GM12875 (cell line): ENCODE measurements around the gene KIAA1755.

ENCODE experiments used
- H3K4me3 ChIP-seq: one replicate; pipeline ENCODE4 v1.5.1; 2011; ENCODE audit warnings: low read depth, low read length, control low read depth
- CTCF ChIP-seq: IDR thresholded peaks from 2 replicates; pipeline ENCODE4 v1.5.1; 2011; ENCODE audit warnings: low read depth, mild to moderate bottlenecking, control low read depth, inconsistent platforms, low read length, moderate library complexity, borderline replicate concordance; ENCODE audit not compliant: insufficient read depth

Gene KIAA1755

GRCh38 chr20:38184101-38184500, 76.4 kb downstream of the KIAA1755 start:
- no peak overlapping the region for H3K4me3 ChIP-seq
- TF ChIP-seq CTCF, result no peak

- H3K4me3 ChIP-seq, result no peak overlapping the region
- TF ChIP-seq CTCF, result no peak
Measured at GRCh38 chr20:38181971-38182370, 78.6 kb downstream of the KIAA1755 start.

GRCh38 chr20:38181207-38181801, 79.2 kb downstream of the KIAA1755 start:
- H3K4me3 ChIP-seq, result no peak overlapping the region
- no peak for TF ChIP-seq CTCF

GRCh38 chr20:38180781-38181180, 79.8 kb downstream of the KIAA1755 start:
- TF ChIP-seq CTCF, result no peak
- H3K4me3 ChIP-seq, result no peak overlapping the region

- no peak for TF ChIP-seq CTCF
- no peak overlapping the region for H3K4me3 ChIP-seq
Measured at GRCh38 chr20:38179846-38180245, 80.7 kb downstream of the KIAA1755 start.

- no peak for TF ChIP-seq CTCF
- no peak overlapping the region for H3K4me3 ChIP-seq
Measured at GRCh38 chr20:38178581-38178980, 82.0 kb downstream of the KIAA1755 start.

- no peak for TF ChIP-seq CTCF
- no peak overlapping the region for H3K4me3 ChIP-seq
Measured at GRCh38 chr20:38178065-38178491, 82.5 kb downstream of the KIAA1755 start.
